Stimulated activated CD4-positive, alpha-beta T cell treated with anti-CD3 and anti-CD28 coated beads, TNF-alpha, amount 100 ng/mL, for 48 hours (primary cell): Measurements from ENCODE around the gene NEURL4.

Source experiments
- DNase-seq, 3 donors: peaks; one replicate each; pipeline ENCODE4 v3.0.0-alpha.2; 2020; ENCODE audit warnings: low read depth in 3 of 3

The NEURL4 gene

DNA sequence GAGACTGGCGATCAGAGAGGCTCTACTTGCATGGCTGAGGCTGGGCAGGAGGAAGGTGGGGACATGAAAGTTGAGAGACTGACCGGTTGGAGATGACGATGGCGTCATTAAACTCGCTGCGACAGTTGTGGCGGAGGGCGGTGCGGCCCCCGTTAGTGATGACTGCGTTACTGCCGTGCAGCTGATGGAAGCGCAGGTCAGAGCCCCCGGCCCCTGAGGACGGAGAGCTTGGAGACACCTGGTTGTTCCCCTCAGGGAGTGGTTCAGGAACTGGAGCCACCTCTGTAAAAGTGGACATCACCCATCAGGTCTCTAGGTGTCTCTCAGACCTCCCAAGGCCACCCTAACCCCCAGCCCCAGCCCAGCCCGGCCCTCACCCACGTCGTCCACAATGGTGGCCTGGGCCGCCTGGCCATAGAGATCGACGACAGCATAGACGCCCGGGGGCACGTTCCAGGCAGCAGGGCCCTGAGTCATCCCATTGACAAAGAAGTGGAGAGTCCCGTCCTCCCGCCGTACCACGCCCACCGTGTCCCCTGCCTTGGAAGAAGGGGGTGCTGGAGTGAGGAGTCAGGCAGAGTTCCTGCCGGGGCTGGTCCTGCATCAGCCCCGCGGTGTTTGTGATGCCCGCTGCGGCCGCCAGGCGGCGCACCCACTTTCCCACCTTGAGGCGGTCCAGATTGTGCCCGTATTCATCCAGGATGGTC is 5.3 kb downstream of the NEURL4 start:
- DNase-seq: peak in 1 of 3 donors; percentile 51

DNA sequence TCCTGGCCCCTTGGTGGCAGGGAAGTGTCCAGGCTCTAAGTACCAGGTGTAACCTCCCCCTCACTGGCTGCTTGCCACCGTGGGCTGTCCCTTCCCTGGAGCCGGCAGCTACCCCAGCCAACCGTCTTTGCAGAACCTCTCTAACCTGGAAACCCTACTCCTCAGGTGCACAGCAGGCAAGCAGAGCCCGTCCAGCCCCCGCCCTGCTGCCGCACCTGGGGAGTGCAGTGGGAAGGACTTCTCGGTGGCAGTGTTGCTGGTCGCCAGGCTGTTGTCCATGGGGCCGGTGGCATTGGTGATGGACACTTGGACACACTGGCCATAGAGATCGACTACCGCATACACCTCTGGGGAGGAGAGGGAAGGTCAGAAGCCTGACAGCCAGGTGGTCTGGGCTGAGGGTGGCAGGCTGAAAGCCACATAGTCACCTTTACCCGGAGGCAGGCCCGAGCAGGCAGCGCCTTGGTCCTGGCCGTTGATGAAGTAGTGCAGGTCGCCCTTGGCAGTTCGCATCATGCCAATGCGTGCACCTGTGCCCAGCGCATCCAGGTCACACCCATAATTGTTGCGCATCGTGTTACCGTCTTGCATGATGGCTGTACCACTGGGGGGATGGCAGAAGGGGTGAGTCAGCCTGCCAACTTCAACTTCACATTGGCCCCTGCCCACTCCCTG is 6.5 kb downstream of the NEURL4 start:
- DNase-seq: no peak

DNA sequence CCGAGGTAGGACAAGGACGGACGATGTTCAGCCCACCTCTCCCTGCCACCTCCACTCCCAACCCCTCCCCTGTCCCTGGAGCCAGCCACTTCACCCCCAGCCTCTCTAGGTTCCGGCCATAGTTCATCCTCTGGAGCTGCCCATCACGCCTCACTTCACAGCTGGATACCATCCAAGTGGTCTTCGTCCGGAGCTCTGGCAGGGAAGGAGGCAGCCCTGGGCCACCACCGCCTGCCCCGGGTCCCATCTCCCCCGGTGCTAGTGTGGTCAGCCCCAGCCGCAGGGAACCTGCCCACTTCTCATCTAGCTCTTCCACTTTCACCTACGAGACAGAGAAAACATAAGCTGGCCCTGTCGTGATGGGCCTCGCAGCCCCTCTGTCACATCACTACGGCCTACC is 7.7 kb downstream of the NEURL4 start:
- no peak for DNase-seq

DNA sequence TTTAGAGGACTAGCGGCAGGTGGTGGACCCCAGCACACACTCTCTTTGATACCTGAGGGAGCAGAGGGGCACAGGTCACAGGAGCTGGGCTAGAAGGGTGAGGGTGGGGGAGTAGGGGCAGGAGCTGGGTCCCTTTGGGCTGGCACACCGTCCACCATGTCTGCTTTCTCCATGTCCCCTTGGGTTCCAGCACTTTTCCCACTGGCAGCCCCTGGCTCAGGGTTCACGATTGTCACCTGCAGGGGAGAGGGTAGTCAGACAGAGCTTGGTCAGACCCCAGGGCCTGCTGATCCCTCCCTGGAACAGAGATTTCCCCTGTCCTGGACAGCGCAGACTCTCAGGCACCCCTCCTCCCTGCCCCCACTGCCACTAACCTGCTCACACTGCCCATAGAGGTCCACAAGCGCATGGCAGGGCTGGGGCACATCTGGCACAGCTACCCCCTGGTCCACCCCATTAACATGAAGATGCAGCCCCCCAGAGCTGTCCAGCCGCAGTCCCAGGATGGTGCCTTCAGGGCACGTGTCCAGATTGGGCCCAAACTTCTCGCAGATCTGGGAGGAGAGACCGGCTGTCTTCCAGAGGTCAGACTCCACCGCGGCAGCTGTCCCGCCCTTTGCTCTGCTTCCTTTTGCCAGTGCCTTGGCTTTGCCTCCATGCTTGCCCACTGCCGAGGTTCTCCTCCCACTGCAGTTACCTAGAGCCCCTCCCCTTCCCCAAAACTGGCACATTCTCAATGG is 10.8 kb downstream of the NEURL4 start:
- no peak for DNase-seq

DNA sequence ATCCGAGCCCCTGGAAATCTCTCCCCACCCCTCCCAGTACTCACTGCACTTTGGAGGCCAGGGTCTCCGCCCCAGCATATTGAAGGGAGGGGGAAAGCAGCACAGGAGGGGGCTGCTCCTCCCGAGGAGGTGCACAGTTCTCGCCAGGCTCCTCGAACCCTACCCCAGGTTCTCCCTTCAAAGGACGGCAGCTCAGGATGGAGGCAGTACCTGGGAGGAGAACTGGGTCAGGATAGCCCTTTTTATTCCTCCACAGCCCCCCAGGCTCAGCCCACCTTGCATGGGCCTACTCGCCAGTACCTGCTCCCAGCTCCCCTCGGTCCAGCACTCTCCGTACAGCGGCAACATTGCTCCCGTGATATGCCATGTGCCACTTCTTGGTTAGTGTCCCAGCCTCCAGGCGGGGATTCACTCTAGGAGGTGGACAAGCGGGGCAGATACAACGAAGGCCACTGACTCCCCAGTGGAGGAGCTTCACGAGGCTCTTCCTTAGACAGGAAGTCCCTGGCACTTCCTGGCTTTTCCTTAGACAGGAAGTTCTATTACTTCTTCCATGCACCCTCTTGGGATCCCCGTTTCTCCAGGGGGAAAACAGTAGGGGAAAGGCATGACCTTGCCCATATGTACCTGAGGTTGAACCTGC is 11.9 kb downstream of the NEURL4 start:
- DNase-seq: no peak

DNA sequence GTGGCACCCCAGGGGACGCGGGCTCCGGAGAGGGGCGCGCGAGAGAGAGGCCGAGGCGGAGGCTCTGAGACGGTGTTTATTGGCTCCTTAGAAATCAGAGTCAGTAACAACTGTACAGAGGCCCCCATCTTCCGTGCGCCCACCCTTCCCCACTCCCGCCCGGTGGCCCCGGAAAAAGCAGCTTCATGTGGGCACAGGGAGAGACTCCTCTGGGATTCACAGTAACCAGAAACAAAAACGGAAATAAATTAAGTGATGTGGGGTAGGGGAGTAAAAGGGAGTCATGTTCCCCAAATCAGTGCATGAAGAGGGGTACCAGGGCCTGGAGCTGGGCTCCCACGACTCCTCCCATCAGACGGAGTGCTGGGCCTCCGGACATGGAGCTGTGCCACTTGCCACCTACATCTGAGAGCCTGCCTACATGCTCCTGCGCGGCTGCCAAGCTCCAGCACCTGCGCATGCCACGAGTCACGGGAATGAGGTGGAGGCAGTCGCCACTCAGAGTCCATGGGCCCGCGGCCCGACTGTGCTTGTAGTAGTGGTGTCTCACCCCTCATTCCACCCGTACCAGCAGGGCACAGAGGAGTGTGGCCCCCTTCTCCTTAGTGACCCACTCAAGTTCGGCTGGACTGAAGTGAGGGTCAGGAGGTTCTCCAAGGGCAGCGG is 13.4 kb downstream of the NEURL4 start:
- no peak for DNase-seq

DNA sequence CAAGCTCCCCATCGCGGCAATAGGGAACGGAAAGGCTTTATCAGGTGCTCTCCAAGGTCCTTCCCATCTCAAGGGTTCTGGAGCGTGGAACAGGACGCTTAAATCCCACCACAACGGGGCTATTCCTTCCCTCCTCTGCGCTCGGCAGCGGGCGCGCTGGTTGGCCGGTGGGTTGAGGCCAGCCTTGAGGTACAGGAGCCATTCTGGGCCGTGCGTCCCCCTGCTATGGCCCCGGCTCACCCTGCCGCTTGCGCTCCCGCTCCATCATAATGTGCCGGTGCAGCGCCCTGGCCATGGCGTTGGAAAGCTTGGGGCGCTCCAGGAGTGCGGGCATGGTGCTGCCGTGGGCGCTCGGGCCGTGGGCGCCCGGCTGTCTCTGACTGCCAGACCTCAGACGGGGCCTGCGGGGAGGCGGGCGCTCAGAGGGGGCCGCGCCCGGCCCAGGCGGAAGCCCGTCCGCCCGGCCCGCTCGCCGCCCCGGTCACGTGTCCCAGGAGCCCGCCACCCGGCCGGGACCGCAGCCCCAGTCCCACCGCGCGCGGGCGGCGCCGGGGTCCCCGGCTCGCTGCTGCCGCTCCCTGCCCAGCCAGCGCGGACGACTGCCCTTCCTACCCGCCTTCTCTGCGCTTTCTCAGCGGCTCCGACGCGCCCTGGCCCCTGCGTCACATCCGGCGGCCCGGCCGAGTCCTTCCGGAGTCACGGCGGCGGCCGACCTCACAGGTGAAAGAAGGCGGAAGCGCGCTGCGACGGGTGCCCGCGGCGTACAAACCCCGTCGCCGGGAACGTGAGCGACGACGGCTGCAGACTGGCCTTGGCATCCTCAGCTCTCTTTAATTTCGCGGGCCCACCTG is 14.2 kb downstream of the NEURL4 start, which contains the start of gene GPS2:
Gene GPS2 (minus strand): TSS at position 642 of the 851 bp plus-strand sequence. CDS start 308 bp downstream, at position 334.
- peak; percentile 79 to 92 (median 87) for DNase-seq

DNA sequence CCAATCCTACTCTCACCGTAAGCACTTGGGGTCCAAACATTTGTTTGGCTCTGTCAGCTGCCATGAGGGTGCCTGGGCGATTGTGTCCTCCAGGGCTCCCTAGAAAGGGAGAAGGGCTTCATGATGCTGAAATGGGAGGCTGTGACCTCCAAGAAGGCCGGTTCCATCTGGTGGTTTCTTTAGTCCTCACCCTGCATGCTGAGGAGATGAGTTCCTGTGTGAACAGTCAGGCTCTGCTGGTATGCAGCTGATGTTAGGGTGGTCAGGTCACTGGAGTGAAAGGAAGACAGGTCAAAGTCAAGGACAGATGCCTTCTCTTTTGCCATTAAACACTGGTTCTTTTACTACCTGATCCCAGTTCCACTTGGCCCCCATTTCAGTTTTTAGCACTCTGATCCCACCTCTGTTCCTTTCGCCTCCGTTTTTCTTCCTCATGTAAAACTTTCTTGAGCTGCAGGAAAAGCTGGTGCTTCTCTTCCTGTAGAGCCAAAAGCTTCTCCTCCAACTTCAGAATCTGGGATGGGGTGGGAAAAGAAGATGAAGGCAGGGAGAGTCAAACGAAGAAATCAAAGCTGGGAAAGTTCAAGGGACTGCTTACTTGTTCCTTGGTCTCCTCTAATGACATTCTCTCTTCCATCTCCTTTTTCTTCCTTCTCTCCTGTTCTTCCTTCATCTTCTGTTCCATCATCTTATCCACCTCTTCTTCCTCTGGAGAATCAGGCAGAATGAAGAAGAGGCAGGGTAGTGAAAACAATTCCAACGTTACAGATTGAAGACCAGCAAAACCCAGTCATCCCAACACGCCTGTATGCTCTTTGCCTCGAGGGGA is 15.0 kb downstream of the NEURL4 start:
- DNase-seq: no peak

DNA sequence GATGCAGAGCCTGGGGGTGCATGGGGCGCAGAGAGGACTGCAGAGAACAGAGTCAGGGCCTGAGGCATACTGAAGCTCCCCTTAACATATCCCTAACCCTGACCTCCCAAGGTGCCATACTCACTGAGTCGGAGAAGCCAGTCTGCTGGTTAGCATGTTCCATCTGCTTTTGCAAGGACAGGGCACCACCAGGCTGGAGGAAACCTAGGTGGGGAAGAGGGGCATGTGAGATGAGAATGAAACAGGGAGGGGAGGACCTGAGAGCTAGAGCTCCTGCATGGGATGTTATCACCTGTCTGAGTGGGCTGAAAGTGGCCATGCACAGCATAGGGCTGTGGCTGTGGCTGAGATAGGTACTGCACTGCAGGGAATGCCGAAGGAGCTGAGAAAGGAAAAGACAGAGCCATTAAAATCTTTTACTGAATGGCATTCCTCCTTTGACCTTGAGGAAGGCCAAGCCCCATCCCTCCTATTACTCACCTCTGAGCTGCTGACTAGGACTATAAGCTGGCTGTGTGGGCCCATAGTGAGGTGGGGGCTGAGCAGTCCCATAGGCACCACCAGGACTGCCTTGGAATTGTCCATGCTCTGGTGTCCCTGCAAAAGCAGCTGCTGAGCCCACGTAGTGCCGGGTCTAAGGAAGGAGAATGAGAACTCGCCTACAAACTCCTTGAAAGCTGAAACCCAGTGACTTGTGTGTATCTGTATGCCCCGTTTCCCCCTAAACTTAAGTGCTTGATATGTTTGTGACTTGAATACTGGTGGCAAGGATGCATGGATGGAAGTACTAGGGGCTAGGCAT is 15.8 kb downstream of the NEURL4 start:
- no peak for DNase-seq

DNA sequence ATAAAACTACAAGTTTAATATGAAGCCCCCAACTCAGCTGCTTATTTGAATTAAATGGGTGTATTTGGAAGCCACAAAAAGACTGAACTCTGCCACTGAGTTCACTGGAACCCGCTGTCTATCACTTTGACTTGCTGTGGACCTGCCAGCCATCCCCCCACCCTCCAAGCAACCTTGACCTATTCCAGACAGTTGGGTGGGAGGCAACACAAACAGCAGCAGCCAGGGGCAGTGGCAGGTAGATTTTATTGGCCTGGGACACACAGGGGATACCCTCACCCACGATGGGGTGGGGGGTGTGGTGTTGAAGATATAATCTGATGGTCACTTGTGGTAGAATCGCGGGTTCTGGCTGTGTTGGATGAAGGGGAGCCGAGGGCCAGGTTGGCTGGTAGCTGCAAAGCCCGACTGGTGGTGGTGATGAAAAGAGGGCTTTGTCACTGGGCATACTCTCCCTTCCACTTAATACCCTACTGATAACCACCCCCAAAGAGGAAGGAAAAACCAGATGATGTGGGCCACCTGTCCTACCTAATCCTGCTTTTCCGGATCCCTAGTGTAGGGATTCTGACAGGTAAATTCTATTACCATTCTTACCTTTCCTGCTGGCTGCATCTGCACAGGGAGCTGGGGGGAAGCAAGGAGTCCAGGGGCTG is 16.6 kb downstream of the NEURL4 start:
- DNase-seq: no peak

DNA sequence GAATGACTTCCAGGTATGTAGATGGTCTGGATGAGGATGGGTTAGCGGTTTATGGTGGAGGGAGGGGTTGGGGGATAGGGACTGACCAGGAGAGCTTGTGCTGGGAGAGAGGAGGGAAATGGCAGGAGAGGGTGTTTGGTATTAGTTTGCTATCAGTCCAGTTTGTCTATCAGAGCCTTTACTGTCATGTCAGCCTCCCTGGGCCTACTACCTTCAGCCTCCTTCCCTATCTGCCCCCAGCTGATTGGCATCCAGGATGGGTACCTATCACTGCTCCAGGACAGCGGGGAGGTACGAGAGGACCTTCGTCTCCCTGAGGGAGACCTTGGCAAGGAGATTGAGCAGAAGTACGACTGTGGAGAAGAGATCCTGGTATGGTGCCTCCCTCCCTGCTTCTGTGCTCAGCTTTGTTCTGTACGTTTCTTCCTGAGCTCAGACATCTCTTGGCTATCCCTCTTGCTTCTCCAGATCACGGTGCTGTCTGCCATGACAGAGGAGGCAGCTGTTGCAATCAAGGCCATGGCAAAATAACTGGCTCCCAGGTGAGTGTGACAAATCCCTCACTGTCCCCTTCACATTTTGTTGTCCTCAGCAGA is 17.9 kb downstream of the NEURL4 start:
- no peak for DNase-seq

DNA sequence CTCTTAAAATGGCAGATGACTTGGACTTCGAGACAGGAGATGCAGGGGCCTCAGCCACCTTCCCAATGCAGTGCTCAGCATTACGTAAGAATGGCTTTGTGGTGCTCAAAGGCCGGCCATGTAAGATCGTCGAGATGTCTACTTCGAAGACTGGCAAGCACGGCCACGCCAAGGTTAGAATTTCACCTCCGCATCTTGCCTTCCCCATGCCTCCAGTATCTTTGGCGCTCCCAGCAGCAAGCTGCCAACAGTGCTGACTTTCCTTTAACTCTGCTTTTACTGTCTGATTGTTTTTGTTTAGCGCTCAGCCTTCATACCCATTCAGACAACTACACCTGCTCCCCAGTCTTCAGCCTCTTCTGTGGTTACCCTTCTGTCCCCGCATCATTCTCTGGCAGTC is 19.5 kb downstream of the NEURL4 start:
- no peak for DNase-seq

DNA sequence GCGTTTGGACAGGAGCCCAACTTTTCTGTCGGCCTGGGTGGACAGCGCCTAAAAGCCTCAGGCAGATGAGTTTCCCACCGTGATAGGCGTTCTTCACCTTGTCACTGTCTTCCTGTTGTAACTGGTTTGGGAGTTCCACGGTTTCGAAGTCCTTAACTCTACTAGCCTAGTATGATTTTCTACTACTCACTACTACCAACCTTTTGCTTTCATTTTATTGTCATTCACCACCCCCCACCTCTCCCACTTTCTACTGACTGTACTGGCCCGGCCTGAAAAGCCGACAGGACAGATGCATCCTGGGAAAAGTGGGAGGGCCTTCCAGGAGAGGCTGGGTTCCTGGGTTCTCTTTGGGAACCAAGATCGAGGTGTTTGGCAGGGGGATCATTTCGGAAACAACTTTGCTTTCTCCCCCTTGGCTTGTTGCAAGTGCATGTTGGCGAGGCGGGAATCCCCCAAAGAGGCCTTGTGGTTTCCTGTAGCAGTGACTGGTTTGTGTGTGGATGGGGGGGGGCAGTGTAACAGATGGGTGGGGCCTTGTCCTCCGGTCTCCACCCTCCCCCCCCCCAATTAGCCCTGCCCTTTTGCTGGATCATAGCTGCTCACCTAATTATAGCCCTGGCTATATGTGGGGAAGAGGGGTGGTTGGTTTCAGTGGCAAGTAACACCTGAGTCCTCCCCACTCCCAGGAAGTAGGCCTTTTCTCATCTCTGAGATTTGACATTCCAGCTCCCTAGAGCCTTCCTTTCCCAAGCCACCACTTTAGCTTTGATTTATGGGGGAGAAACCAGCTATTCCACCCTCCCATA is 20.3 kb downstream of the NEURL4 start:
- peak; percentile 60 to 80 (median 75) for DNase-seq

DNA sequence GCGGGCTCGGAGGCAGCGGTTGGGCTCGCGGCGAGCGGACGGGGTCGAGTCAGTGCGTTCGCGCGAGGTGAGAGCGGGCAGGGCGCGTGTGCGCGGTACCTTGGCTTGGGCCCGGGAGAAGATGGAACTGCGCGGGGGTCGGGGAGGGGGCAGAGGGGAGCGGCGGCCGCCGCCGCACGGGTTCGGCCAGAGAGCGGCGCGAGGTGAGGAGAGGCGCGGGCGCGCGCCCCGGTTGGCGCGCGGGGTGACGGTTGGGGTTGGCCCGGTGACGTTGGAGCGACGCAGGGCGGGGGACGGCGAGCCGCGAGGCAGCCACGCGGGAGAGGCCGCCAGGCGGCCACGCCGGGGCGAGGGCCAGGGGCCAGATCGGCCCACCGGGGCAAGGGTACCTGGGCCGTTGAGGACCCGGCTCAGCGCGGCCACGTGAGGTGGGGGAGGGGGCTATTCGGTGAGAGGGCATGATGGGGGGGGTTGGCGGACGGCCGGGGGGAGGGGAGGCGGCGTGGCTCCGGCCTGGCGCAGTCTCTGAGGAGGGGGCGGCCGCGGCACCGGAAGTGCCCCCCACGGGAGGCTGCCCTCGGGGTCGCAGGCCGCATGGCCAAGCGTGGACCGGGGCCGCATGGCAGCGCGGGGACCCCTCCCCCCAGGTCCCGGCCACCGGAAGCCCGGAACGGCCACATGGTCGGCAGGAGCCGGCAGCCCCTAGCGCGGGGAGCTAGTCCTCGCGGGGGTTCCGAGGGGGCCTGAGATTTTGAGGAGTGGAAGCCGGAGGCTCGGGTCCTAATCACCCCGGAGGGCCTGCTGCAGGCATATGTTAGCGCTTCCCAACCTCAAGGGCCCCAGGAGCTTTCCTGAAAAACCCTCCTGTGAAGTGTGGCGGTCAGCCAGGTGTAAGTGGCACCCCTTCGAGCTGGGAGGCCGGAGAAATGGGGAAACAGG is 21.2 kb downstream of the NEURL4 start:
- DNase-seq: no peak

DNA sequence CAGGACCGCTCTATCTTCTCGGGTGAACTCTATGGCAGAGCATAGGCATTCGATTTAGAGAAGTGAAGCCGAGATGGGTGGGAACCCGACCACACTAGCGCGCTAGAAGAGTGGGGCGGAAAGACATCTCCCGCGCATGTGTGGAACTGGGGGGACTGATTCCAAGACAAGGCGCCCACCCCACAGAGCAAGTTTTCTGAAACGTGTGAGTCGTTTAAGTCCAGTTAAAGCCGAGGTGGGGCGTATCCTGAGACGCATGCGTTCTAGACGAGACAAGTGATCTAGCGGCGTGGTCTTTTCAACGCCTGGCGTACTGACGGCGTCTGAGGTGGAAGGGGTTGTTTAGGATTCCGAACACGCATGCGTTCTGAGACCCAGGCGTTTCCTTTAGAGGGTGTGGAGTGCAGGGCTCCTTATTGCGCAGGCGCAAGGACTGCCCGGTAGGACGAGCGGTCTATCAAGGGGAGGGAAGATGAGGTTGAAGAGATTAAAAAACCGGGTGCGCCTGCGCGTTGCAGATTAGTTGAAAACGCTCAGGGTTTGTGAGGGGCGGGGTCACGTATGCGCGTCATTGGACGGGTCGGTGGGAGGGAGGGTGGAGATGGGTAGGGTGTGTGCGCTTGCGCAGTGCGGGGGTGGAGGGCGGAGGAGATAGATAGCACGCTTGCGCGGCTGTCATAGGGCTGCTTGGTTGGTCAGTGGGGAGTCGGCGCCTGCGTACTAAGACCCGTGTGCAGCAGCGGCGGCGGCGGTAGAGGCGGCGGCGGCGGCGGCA is 22.0 kb downstream of the NEURL4 start, which contains the start of gene EIF5A:
Gene EIF5A (plus strand): TSS at position 718 of the 775 bp plus-strand sequence. CDS start 2,008 bp downstream, outside the sequence.
- peak; percentile 100 for DNase-seq
